ENCODE data around the gene PRDM15. TPM values are rescaled to one million over a fixed set of nuclear protein-coding genes. Genes with fewer than 3 reads are reported as not detected.
"Not testable (repeated sequence)": the region's sequence is repeated elsewhere in the genome, so short reads cannot be mapped to it uniquely, and the experiment has no call there.

PRDM15 gene
- total RNA-seq, 1 donor from 2014 or later, result 13.6 TPM

GRCh38 chr21:41794600-41794999 is 84.5 kb downstream of the PRDM15 start:
- POLR2A ChIA-PET, result no interaction called here
- H3K27me3 Mint-ChIP-seq, result peaks cover 8% of the 10 kb centered on the region
- H3K4me1 Mint-ChIP-seq, result no peaks in the 10 kb centered on the region
- H3K4me3 Mint-ChIP-seq, result no peak overlapping the region
- CTCF ChIA-PET, result no interaction called here
- DNase-seq, result no peak
- peaks cover 21% of the 10 kb centered on the region for H3K36me3 Mint-ChIP-seq (ENCODE audit: low read depth)
- no peak for ATAC-seq (ENCODE audit: low read depth)
- TF ChIP-seq, protein P1, sequence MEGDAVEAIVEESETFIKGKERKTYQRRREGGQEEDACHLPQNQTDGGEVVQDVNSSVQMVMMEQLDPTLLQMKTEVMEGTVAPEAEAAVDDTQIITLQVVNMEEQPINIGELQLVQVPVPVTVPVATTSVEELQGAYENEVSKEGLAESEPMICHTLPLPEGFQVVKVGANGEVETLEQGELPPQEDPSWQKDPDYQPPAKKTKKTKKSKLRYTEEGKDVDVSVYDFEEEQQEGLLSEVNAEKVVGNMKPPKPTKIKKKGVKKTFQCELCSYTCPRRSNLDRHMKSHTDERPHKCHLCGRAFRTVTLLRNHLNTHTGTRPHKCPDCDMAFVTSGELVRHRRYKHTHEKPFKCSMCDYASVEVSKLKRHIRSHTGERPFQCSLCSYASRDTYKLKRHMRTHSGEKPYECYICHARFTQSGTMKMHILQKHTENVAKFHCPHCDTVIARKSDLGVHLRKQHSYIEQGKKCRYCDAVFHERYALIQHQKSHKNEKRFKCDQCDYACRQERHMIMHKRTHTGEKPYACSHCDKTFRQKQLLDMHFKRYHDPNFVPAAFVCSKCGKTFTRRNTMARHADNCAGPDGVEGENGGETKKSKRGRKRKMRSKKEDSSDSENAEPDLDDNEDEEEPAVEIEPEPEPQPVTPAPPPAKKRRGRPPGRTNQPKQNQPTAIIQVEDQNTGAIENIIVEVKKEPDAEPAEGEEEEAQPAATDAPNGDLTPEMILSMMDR (IDR thresholded peaks at IDR 0.05), result no peak
- H3K9me3 Mint-ChIP-seq, result peaks cover 15% of the 10 kb centered on the region
- H3K27ac Mint-ChIP-seq, result no peak overlapping the region
- intact Hi-C loops (cut with micrococcal nuclease), result no loop called here

DNA sequence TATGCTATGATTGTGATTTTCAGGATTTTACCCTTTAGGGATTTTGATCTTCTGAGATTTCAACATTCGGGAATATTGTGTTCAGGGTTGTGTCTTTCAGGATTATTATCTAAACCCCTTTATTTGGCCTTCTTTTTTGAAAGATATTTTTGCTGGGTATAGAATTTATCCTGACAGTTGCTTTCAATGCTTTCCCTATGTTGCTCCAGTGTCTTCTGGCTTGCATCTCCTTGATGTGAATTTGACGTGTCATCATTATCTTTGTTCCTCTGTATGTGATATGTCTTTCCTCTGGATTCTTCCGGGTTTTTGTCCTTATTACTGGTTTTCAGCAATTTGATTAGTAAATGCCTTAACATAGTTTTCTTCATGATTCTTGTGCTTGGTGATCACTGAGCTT is 86.4 kb downstream of the PRDM15 start:
- ChIA-PET POLR2A (no interaction called here), CTCF (no interaction called here)

GRCh38 chr21:41786509-41786987 is 92.6 kb downstream of the PRDM15 start:
- intact Hi-C loops (cut with micrococcal nuclease), result no loop called here
- CTCF ChIA-PET, result no interaction called here
- DNase-seq (no peak), ATAC-seq (ENCODE audit: low read depth) (no peak)
- Mint-ChIP-seq H3K27me3 (peaks cover 42% of the 10 kb centered on the region), H3K4me3 (no peak overlapping the region), H3K36me3 (ENCODE audit: low read depth) (no peaks in the 10 kb centered on the region), H3K27ac (no peak overlapping the region), H3K9me3 (peaks cover 3% of the 10 kb centered on the region), H3K4me1 (no peaks in the 10 kb centered on the region)
- TF ChIP-seq, protein P1 (IDR thresholded peaks at IDR 0.05), result no peak
- POLR2A ChIA-PET, result interaction anchor here (0.7 kb wide), 1 partner anchor 553 kb away, joined by 5 read pairs; no protein-coding TSS in a partner anchor

More for the DNA sequence above, 86.4 kb downstream of the PRDM15 start:
- peaks cover 15% of the 10 kb centered on the region for H3K9me3 Mint-ChIP-seq
- TF ChIP-seq, protein P1 (IDR thresholded peaks at IDR 0.05), result no peak
- intact Hi-C loops (cut with micrococcal nuclease), result no loop called here
- no peak for ATAC-seq (ENCODE audit: low read depth)
- no peak overlapping the region for H3K27ac Mint-ChIP-seq
- peaks cover 17% of the 10 kb centered on the region for H3K27me3 Mint-ChIP-seq
- H3K4me3 Mint-ChIP-seq, result no peak overlapping the region
- peaks cover 5% of the 10 kb centered on the region for H3K36me3 Mint-ChIP-seq (ENCODE audit: low read depth)
- H3K4me1 Mint-ChIP-seq, result no peaks in the 10 kb centered on the region
- no peak for DNase-seq

DNA sequence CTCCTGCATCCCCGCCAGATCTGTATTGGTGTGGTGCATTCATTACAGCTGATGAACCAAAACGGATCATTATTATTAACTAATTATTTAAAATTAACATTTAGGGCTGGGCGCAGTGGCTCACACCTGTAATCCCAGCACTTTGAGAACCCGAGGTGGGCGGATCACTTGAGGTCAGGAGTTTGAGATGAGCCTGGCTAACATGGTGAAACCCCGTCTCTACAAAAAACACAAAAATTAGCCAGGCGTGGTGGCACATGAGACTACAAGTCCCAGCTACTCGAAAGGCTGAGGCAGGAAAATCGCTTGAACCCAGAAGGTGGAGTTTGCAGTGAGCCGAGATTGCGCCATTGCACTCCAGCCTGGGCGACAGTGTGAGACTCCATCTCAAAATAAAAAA is 93.9 kb downstream of the PRDM15 start:
- H3K4me1 Mint-ChIP-seq; CTCF ChIA-PET; H3K27ac Mint-ChIP-seq; H3K9me3 Mint-ChIP-seq; intact Hi-C loops (cut with micrococcal nuclease); H3K4me3 Mint-ChIP-seq; POLR2A ChIA-PET; H3K36me3 Mint-ChIP-seq (ENCODE audit: low read depth); ATAC-seq (ENCODE audit: low read depth); DNase-seq: not testable (repeated sequence)
- H3K27me3 Mint-ChIP-seq, result peaks cover 50% of the 10 kb centered on the region

DNA sequence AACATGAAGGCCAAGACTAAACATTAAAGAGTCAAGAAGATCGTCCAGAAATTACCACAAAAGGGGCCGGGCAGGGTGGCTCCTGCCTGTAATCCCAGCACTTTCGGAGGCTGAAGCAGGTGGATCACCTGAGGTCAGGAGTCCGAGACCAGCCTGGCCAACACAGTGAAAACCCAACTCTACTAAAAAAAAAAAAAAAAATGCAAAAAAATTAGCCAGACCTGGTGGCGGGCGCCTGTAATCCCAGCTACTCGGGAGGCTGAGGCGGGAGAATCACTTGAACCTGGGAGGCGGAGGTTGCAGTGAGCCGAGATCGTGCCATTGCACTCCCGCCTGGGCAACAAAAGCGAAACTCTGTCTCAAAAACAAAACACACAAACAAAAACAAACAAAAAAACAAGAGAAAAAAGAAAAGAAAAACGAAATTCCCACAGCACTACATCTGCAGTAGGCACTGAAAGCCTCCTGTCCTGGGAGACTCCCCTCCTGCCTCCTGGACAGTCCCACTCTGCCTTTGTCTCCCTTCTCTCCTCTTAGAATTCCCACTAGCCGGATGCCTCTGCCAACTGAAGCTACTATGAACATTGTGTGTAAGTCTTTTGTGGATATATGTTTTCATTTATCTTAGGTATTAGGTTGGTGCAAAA is 94.6 kb downstream of the PRDM15 start:
- Mint-ChIP-seq H3K4me1 (no peaks in the 10 kb centered on the region), H3K27me3 (peaks cover 52% of the 10 kb centered on the region), H3K4me3 (no peak overlapping the region), H3K36me3 (ENCODE audit: low read depth) (no peaks in the 10 kb centered on the region), H3K9me3 (no peaks in the 10 kb centered on the region), H3K27ac (no peak overlapping the region)
- POLR2A ChIA-PET, result no interaction called here
- TF ChIP-seq, protein P1 (IDR thresholded peaks at IDR 0.05), result no peak
- ATAC-seq (ENCODE audit: low read depth) (no peak), DNase-seq (no peak)
- intact Hi-C loops (cut with micrococcal nuclease), result no loop called here
- CTCF ChIA-PET, result no interaction called here
